ENCODE results near the gene AMIGO3.
"Not testable (repeated sequence)": the region's sequence is repeated elsewhere in the genome, so short reads cannot be mapped to it uniquely, and the experiment has no call there.

Gene AMIGO3

DNA sequence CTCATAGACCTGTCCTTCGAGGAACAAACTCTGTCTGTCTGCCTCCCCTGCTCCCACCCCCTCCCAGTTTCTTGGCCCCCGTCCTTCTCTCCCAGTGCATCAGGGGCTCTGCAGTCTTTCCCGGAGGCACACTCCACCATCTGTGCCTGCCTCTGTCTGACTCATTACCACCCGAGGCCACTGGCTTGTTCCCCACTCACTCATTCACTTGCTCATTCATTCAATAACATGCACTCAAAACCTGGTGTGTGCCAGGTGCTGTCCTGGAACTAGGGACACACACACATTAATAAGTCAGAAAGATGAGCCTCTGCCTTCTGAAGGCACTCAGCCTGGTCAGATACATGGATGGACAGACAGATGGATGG is 12.4 kb downstream of the AMIGO3 start:
- no peak for DNase-seq

DNA sequence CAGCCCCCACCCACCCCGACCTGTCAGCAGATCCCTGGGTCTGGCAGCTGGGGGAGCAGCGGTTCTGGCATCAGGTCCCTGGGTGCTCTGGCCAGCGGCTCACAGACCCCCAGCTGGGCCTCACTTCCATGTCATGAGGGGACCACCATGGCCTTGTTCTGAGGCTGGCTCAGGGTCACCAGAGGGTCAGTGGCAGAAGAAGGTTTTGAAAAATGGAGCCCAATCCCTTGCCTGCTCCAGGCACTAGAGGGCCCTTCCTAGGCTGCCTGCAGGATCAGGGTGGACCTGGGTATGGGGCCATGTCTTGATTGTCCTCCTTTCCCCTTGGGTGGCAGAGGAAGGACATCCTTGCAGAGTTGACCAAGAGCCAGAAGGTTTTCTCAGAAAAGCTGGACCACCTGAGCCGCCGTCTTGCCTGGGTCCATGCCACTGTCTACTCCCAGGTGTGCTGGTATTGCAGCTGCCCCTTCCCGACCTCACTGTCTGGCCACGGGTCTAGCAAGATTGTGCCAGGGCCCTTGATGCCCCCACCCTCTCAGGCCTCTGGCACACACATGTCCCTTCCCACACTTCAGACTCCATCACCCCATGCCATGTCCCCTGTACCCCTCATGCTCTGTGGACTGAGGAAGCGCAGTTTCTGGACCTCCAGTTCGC is 12.9 kb downstream of the AMIGO3 start:
- no peak for DNase-seq

DNA sequence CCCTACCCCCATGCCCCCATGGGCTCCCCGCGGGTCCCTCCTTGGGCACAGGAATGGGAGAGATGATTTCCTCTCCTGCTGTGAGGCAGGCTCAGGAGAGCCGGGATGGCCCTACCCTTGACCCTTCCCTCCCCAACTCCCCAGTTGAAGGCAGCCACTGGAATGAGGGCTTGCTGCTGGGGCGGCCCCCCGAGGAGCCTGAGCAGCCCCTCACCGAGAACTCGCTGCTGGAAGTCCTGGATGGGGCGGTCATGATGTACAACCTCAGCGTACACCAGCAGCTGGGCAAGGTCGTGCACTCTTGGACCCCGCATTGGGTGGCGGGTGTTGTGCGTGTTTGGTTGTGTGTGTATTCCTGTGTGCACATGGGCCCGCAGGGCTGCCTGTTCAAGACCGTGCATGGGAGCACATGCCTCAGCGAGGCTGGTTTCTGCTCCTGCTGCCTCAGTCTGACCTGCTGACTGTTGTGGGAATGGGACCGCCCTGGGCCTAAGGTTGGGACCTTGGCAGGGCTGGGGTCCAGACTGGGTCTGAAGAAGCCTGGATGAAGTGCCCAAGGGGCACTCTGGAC is 14.0 kb downstream of the AMIGO3 start:
- no peak for DNase-seq

DNA sequence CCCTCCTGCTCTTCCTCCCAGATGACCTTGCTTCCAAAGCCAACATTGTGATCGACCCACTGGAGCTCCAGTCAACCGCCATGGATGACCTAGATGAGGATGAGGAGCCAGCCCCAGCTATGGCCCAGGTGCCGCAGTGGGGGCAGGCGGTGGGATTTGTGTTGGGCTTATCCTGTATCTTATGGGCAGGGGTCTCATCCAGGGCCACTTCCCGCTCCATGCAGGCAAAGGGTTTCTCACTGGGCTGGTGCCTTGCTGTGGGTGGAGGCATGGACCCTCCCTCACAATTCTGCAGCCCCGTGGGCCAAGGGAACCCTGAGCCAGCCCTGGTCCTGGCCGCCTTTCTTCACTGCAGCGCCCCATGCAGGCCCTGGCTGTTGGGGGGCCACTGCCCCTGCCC is 14.9 kb downstream of the AMIGO3 start:
- DNase-seq, result no peak

- DNase-seq, result no peak
These were observed 15.5 kb downstream of the AMIGO3 start for GRCh38 chr3:49703956-49704355.

DNA sequence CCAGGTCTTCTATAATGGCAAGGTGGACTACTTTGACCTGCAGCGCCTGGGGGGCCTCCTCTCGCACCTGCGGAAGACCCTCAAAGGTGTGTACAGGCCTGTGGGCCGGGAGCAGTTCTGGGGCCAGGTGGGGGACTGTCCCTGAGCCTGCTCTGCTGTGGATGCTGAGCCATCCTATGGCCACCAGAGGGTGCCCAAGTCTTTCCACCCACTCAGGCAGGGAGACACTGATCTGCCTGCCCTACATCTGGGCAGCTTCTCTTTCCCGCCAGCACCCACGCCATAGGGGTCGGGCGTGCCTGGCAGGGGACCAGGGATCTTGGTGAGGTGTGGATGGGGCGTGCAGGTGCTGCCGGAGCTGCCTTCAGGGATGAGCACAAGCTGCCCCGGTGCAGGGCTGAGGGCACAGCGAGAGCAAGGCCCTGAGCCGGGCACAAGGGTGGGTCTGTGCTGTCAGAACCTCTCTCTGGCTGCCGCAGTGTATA is 16.0 kb downstream of the AMIGO3 start:
- peak; percentile 68 for DNase-seq

DNA sequence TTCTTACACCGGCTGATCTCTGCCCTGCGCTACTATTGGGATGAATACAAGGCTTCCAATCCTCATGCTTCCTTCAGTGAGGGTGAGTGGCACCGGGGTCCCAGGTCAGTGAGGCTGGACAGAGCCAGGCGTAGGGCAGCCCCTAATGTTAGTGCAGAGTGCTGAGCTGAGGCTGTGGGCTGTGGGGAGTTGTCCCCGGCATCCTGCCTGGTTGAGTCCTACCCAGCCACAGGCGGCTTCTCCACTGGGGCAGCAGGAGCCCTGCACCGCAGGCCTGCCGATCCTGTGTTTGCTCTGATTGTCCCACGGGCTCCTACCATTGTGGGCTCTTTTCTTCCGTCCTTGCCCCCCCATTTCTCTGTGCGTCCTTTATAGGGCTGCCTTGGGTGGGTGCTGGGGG is 16.8 kb downstream of the AMIGO3 start:
- DNase-seq, result no peak

GRCh38 chr3:49701388-49702077 is 18.0 kb downstream of the AMIGO3 start:
- DNase-seq, result no peak

GRCh38 chr3:49700453-49701128 is 18.9 kb downstream of the AMIGO3 start:
- no peak for DNase-seq

DNA sequence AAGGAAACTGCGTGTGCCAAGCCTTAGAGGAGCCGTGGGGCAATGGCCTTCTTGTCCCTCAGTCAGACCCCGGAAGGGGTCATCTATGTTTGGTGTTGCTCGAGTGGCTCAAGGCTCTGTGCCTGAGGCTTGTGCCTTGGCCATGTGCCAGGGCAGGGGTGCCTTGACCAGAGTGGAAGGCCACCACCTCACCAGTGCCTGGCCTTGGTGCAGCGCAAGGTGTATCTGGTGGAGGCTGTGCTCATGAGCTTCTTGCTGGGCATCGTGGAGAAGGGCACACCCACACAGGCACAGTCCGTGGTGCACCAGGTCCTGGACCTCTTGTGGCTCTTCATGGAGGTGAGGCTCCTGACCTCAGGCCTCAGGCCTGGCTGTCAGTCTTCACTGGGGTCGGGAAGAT is 19.5 kb downstream of the AMIGO3 start:
- no peak for DNase-seq

DNA sequence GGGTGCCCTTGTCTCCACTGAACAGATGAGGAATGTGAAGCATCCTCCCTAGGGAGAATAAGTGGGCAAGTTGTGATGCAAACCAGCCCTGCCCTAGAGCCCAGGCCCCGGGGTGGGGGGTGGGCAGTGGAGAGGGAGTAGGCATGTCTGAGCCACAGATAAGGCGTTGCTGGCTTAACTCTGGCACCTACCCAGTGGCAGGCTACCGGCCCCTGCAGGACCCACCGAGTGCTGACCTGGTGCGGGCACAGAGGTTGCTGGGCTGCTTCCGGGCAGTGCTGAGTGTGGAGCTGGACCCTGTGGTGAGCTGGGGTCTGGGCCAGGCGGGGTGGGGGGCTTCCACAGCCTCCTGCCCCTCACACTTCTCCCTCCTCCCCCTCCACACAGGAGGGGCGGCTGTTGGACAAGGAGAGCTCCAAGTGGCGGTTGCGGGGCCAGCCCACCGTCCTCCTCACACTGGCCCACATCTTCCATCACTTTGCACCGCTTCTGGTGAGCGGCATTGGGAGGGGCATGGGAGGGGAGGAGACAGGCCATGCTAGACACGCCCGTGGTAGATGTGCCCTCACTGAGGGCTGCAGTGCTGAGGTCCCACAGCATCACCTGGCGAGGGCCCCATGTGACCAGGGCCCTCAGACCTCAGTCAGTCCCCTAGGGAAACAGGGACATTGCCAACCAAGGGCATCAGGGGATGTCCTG is 20.1 kb downstream of the AMIGO3 start:
- no peak for DNase-seq

DNA sequence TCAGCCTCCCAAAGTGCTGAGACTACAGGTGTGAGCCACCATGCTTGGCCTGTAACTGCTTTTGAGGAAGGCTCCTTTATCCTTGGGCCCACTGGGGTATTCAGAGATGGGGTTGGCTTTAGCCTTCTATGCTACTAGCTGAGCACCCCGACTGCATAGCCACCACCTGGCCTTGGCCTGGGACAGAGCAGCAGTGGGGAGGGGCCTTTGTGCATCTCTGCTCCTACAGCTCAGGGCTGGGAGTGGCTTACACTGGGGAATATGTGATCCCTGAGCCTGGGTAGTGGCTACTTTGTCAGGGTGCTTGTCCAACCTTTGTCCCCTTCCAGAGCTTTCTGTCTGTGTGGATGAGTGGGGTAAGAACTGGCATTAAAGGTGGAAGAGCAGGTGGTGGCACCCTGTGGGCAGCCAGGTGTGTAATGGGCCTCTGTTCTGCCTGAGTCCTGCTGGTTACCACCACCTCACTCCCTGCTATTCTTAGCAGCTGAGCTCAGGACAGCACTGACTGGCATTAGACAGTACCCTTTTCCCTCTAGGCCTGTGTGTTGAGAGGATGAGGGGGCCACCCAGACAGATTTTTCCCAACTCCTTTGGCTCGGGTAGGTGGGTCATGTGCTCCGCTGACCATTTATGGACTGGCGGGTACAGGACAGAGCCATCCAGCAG is 24.0 kb downstream of the AMIGO3 start:
- DNase-seq, result not testable (repeated sequence)

GRCh38 chr3:49694409-49695070 is 24.9 kb downstream of the AMIGO3 start:
- DNase-seq, result not testable (repeated sequence)

DNA sequence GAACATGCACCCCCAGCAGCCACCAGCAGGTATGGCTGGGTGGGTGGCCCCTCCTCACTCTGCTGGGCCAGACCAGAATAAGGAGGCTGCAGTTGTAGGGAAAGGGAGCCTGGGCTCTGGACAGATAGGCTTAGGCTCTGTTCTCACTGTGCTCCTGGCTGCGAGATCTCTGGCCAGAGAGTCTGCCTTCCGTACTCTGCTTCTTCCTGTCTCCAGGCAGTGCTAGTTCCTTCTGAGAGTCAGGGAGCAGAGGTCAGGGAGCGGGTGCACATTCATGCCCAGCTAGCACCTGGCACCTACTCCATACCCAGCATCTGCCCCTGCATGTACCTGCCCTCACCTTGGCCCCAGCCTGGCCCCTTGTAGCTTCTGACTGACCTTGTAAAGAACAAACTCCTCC is 28.0 kb downstream of the AMIGO3 start:
- DNase-seq, result not testable (repeated sequence)

DNA sequence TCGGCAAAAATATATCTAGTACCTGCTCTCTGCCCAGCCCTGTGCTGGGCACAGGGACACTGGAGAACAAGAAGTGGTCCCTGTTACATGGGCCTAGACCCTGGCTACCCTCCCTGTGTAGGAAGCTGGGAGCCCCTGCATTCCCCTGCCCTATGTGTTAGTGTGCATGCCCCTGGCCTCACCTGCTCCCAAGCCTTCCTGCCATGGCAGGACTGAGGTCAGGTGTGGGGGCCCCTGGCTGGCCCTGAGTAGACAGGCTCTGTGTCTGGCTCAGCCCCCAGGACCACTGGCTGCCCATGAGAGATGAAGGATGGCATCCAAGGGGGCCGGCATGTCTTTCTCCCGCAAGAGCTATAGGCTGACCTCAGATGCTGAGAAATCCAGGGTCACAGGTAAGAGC is 28.6 kb downstream of the AMIGO3 start:
- not testable (repeated sequence) for DNase-seq

DNA sequence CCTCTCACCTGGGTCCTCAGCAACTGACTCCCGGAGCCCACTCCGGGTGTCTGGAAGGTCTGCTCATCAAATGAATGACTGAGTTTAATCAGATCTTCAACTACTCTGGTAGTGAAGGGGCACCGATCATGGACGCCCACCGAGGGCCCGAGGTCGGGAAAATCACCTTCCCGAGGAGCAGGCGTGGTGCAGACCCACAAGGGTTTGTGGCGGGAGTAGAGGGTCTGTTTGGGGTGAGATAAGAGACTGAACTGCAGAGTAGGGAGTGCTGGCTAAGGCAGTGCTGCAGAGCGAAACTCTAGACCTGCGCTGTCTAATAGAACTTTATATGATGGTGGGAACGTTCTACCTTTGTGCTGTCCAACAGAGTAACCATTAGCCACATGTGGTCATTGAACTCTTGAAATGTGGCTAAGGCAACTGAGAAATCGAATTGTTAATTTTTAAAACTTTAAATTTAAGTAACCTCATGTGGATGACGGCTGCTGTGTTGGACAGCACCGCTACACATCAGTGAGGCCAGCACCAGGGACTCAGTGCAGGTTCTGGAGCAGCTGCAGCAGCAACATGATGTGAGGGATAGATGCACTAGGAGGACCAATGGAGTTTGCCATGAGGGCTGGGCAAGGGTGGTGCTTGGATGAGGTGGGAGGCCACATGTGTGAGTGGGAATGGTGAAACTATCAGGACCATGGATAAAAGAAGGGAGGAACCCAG is 29.4 kb downstream of the AMIGO3 start:
- DNase-seq, result not testable (repeated sequence)

- peak; percentile 93 for DNase-seq
These were observed 30.2 kb downstream of the AMIGO3 start, which contains the start of the genes MST1 and RNF123 for GRCh38 chr3:49689046-49689907. TSS of gene MST1 (minus strand) at chr3:49689474. CDS start at chr3:49688691, 783 bp downstream. TSS of gene RNF123 (plus strand) at chr3:49689557. CDS start at chr3:49691166, 1,609 bp downstream.

DNA sequence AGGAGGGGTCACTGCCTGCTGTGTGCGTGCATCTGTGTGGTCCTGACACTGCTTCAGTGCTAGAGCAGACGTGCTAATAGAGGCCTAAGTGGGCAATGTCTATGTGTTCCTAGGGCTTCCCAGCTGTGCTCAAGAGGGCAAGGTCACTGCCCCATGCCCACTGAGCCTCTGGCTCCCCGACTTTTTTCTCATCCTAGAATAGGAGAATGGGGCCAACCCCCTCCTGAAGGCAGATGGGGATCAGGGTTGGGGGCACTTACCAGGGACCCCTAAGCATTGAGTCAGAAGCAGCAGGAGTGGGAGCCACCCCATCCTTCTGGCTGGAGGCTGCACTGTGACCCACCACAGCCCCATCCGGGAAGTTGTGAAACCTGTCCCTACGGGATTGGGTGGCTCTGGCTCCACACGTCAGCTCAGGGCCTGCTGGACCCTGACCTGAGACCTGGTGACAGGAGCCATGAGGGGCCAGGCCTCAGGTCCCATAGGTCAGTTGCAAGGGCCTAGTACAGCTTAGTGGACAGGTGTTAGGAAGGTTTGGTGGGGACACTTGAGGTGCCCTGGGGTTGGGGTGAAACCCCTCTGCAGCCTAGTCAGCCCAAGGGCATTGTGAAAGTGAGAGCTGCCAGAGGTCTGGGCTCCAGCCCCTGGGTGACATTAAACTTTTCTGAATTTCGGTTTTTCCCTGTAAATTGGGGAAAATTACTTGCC is 31.0 kb downstream of the AMIGO3 start:
- not testable (repeated sequence) for DNase-seq

- DNase-seq, result not testable (repeated sequence)
These were observed 32.1 kb downstream of the AMIGO3 start for GRCh38 chr3:49687424-49687795.

Data from activated naive CD4-positive, alpha-beta T cell treated with anti-CD3 and anti-CD28 coated beads, Interleukin-2, amount 50 U/mL, for 16 hours (primary cell).